ENCODE data around the gene LMX1B.

Gene LMX1B

GRCh38 chr9:126604059-126605055 is 9.4 kb upstream of the LMX1B start:
- no peak for DNase-seq (ENCODE audit: low read depth in 2 of 2)

- DNase-seq (ENCODE audit: low read depth in 2 of 2), result no peak
These were observed 7.8 kb upstream of the LMX1B start for GRCh38 chr9:126605792-126606482.

- no peak for DNase-seq (ENCODE audit: low read depth in 2 of 2)
These were observed 7.3 kb upstream of the LMX1B start for GRCh38 chr9:126606483-126606870.

GRCh38 chr9:126607086-126607485 is 6.6 kb upstream of the LMX1B start:
- DNase-seq (ENCODE audit: low read depth in 2 of 2), result no peak

- DNase-seq (ENCODE audit: low read depth in 2 of 2), result no peak
These were observed 6.0 kb upstream of the LMX1B start for GRCh38 chr9:126607731-126608130.

- no peak for DNase-seq (ENCODE audit: low read depth in 2 of 2)
These were observed 5.2 kb upstream of the LMX1B start for GRCh38 chr9:126608551-126608950.

- DNase-seq (ENCODE audit: low read depth in 2 of 2), result no peak
These were observed 4.5 kb upstream of the LMX1B start for GRCh38 chr9:126609191-126609590.

GRCh38 chr9:126609711-126610388 is 3.9 kb upstream of the LMX1B start:
- DNase-seq (ENCODE audit: low read depth in 2 of 2), result no peak

GRCh38 chr9:126611193-126611591 is 2.5 kb upstream of the LMX1B start:
- DNase-seq (ENCODE audit: low read depth in 2 of 2), result no peak

- peak; percentile 54 to 77 for DNase-seq (ENCODE audit: low read depth in 2 of 2)
These were observed 2.0 kb upstream of the LMX1B start for GRCh38 chr9:126611592-126612325.

GRCh38 chr9:126612326-126612812 is 1.4 kb upstream of the LMX1B start:
- no peak for DNase-seq (ENCODE audit: low read depth in 2 of 2)

- DNase-seq (ENCODE audit: low read depth in 2 of 2), result no peak
These were observed 701 bp upstream of the LMX1B start for GRCh38 chr9:126612813-126613641.

GRCh38 chr9:126614088-126614454 is 343 bp downstream of the LMX1B start:
- no peak for DNase-seq (ENCODE audit: low read depth in 2 of 2)

- DNase-seq (ENCODE audit: low read depth in 2 of 2), result no peak
These were observed 922 bp downstream of the LMX1B start for GRCh38 chr9:126614455-126615244.

GRCh38 chr9:126615245-126615790 is 1.6 kb downstream of the LMX1B start:
- peak in 1 of 2 experiments; percentile 18 for DNase-seq (ENCODE audit: low read depth in 2 of 2)

GRCh38 chr9:126615791-126616447 is 2.2 kb downstream of the LMX1B start:
- no peak for DNase-seq (ENCODE audit: low read depth in 2 of 2)

- DNase-seq (ENCODE audit: low read depth in 2 of 2), result no peak
These were observed 2.8 kb downstream of the LMX1B start for GRCh38 chr9:126616521-126616976.

- no peak for DNase-seq (ENCODE audit: low read depth in 2 of 2)
These were observed 3.5 kb downstream of the LMX1B start for GRCh38 chr9:126617003-126617822.
